HG03066 (cell line): ENCODE results near the gene PRC1.
A peak's percentile ranks its signal among the peaks of the same experiment; 100 is the strongest.

Experiments used
- ATAC-seq: cut with Tn5 transposase; IDR thresholded peaks from one replicate; pipeline ENCODE4 v1.9.1; 2021; ENCODE audit warnings: low read depth; ENCODE audit not compliant: unreplicated experiment

Gene PRC1

GRCh38 chr15:90956274-90957030 lies 37.9 kb downstream of the PRC1 start:
- no peak for ATAC-seq

DNA sequence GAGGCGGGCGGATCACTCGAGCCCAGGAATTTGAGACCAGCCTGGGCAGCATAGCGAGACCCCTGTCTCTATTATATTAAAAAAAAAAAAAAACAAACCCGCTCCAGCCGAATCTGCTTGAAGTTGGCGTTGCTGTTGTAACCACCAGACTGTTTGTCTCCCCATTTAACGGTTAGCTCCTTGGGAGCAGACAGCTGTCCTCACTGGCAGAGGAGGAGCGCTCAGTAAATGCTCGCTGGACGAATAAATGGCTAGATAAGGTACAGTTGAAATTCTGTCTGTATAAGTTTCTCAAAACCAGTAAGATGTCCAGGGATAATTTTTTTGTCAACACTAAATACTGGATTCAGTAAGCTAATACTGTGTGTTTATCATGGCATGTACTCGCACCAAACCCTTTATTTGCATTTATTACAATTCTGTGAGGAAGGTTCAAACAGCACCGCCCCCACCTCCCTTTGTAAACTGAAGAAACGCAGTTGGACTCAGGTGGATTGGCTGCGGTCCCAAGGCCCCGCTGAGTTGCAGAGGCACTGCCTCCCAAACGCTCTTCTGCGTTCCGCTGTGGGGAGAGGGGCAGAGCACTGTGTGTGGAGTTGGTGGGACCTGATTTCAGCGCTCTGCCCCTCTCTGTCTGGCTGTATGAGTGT lies 38.6 kb downstream of the PRC1 start:
- ATAC-seq = no peak

- ATAC-seq = peak; percentile 96
These were observed 39.4 kb downstream of the PRC1 start, which contains the start of gene RCCD1 for GRCh38 chr15:90954712-90955623. Gene RCCD1 (plus strand): TSS chr15:90954884. CDS start chr15:90956735, 1,851 bp downstream.

DNA sequence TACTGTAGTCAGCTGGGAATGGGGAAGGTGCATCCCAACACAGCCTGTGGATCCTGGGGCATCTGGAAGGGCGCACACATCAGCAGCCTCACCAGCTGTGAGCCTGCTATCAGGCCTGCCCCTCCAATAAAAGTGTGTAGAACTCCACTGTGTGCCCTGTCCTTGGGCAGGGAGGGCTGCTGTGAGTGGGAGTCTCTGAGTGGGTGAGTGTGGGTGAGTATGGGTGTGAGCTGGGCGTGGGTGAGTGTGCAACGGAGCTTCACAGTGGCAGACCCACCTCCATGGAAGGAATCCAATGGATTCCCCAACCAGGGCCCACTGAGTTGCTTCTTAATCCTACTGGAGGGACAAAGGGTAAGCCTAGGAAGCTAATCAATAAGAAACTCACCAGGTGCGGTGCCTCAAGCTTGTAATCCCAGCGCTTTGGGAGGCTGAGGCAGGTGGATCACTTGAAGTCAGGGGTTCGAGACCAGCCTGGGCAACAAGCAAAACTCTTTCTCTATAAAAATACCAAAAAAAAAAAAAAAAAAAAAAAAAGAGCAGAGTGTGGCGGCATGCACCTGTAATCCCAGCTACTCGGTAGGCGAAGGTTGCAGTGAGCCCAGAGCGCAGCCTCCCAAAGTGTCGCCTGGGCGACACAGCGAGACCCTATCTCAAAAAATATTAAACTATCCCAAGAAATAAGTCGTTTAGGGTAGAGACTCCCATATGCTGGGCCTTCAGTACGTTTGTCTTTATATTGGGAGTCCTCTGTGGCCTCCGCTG lies 40.2 kb downstream of the PRC1 start:
- no peak for ATAC-seq

DNA sequence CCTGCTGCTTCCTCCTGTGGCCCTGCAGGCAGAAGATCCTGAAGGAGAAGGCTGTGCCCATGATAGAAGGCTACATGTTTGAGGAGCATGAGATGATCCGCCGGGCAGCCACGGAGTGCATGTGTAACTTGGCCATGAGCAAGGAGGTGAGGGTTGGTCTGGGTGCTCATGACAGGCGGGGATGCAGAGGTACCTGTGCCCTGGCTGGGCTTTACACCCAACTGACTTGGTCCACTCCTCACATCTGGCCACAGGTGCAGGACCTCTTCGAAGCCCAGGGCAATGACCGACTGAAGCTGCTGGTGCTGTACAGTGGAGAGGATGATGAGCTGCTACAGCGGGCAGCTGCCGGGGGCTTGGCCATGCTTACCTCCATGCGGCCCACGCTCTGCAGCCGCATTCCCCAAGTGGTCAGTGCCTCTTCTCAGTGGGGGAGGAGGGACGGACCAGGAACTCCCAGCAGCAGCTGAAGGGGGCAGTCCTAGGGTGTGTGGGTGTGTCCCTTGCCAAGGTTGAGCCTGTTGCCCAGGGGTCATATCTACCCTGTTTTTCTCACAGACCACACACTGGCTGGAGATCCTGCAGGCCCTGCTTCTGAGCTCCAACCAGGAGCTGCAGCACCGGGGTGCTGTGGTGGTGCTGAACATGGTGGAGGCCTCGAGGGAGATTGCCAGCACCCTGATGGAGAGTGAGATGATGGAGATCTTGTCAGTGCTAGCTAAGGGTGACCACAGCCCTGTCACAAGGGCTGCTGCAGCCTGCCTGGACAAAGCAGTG lies 41.2 kb downstream of the PRC1 start:
- no peak for ATAC-seq

DNA sequence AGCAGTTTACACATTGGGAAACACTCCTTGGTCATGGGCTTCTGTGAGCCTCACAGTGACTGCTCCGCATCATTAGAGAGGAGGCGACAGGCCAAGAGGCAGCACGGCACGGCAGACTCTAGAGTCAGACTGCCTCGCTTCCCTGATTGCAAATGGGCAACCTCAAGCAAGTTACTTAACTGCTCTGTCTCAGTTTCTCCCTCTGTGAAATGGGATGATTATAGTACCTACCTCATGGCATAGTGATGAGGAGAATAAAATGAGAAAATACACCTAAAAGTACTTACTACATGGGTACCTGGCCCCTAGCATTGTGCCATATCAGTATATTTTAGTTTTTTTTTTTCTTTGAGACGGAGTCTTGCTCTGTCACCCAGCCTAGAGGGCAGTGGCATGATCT lies 43.7 kb downstream of the PRC1 start:
- ATAC-seq = no peak

- no peak for ATAC-seq
These were observed 44.2 kb downstream of the PRC1 start for GRCh38 chr15:90949979-90950675.

- ATAC-seq = no peak
These were observed 45.8 kb downstream of the PRC1 start for GRCh38 chr15:90948506-90948905.

DNA sequence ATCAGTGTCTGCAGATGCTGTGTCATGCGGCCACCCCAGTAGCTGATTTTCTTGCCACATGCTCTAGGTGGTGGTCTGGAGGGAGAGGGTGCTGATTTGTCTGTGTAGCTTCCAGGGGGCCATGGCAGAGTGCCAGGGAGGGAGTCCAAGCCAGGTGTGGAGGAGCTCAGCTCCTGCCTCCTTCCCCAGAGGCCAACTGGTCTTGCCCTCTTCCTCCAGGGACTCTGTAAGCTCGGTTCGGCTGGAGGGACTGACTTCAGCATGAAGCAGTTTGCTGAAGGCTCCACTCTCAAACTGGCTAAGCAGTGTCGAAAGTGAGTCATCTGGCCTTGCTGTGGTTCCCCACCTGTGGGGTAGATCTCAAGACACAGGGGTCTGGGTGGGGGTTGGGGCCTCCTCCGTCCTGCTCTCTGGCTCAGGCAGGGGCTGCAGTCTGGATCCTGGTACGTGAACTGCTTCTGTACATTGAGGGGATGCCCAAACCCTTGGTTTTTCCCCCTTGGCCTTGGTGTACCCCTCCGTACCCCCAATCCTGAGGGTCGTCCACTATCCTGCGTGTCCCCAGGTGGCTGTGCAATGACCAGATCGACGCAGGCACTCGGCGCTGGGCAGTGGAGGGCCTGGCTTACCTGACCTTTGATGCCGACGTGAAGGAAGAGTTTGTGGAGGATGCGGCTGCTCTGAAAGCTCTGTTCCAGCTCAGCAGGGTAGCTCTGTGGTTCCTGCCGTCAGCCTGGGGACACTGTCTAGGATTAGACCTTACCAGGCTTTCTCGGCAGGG lies 46.6 kb downstream of the PRC1 start:
- no peak for ATAC-seq

- no peak for ATAC-seq
These were observed 47.3 kb downstream of the PRC1 start for GRCh38 chr15:90946941-90947576.

- no peak for ATAC-seq
These were observed 47.8 kb downstream of the PRC1 start for GRCh38 chr15:90946538-90946937.

- no peak for ATAC-seq
These were observed 49.2 kb downstream of the PRC1 start for GRCh38 chr15:90945091-90945490.

DNA sequence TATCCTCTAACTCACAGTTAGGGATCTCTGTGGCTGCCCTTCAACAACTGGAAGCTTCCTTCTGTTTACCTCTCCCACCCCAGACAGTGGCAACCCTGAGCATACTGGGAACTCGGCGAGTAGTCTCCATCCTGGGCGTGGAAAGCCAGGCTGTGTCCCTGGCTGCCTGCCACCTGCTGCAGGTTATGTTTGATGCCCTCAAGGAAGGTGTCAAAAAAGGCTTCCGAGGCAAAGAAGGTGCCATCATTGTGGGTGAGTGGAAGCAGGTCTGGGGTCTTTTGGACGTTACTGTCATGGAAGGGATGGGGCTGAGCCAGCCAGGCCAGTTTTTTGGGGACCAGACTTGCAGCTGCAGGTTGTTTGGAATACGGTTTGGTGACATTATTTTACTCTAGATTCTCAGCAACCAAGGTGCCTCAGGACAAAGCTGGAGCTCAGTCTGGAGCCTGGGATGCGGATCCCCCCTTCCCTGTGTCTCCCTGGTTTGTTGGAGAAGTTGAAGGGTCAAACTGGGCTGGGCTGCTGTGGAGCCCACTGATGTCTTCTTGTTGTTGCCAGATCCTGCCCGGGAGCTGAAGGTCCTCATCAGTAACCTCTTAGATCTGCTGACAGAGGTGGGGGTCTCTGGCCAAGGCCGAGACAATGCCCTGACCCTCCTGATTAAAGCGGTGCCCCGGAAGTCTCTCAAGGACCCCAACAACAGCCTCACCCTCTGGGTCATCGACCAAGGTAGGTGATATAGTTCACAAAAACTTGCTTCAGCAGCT lies 51.8 kb downstream of the PRC1 start:
- no peak for ATAC-seq

GRCh38 chr15:90941038-90941437 lies 53.3 kb downstream of the PRC1 start:
- ATAC-seq = no peak

GRCh38 chr15:90939756-90940155 lies 54.6 kb downstream of the PRC1 start:
- ATAC-seq = no peak

DNA sequence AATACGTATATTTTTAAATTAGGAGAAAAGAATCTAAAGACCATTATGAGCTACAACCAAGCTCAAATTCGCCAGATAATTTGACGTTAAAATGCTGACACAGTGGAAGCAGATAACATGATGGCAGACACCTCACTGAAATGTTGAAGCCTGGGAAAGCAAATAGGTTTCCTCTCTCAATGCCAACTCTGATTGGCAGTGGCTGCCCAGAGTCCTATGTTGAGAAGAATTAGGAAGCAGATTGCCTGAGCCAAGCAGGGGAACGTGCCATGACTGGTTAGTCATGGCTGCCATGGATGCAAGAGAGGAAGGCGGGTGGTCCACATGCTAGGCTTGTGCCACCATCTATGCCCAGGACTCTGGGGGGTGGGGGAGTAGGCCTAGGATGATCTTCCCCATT lies 56.1 kb downstream of the PRC1 start:
- no peak for ATAC-seq

DNA sequence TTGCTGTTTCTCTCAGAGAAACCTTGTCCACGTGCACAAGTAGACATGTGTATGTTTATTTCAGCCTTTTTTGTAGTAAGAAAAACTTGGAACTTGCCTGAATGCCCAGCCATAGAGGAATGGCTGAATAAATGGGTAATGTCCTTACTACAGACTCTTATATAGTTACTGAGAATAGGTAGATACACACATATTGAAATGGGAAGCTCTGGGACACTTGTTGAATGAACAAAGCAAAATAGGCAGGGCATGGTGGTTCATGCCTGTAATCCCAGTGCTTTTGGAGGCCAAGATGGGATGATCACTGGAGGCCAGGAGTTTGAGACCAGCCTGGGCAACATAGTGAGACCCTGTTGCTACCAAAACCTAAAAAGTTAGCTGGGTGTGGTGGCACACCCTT lies 57.5 kb downstream of the PRC1 start:
- ATAC-seq = no peak
